ENCODE measurements around the gene CELF1. TPM values are rescaled to one million over a fixed set of nuclear protein-coding genes. Genes with fewer than 3 reads are reported as not detected.

CELF1 gene
- total RNA-seq, 1 donor from 2014 or later, result 125 TPM

DNA sequence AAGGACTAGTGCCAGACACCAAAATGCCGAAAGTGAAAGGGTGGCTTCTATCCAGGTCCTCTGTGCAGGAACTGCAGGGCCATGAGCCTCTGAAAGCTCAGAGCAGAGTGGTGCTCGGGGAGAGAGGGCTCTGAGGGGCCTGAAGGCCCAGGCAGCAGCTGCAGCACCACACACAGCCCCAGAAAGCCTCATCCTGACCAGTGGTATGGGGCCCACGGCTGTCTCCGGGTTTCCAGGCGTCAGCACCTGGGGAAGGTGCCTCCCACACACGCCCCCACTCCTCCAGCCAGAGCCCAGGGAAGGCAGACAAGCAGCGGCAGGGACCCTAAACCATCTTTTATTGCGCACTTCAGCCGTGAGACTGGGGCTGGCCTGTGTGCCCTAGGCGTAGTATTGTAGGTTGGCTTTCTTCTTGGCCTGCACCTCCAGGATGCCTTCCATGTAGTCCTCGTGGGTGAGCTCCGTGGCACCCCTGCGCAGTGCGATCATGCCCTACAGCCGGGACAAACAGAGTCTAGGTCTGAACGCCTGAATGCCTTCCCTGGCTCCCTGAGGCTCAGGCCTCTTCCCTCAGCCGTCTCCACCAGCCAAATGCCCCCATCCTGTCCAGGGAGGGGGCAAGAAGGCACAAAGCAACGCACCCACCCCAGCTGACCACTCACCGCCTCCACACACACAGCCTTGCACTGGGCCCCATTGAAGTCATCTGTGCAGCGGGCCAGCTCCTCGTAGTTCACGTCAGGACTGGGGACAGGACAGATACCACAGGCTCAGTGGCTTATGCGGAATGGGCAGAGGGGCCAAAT is 134.3 kb downstream of the CELF1 start:
- H3K27ac Mint-ChIP-seq, result no peak overlapping the region
- no peak for TF ChIP-seq CTCF (conservative IDR thresholded peaks at IDR 0.05)
- H3K9me3 Mint-ChIP-seq, result no peaks in the 10 kb centered on the region
- no peak overlapping the region for H3K4me3 Mint-ChIP-seq
- no peak for DNase-seq (ENCODE audit: extremely low spot score, unreplicated experiment)
- no peaks in the 10 kb centered on the region for H3K27me3 Mint-ChIP-seq
- no peaks in the 10 kb centered on the region for H3K4me1 Mint-ChIP-seq (ENCODE audit: unreplicated experiment)
- peaks cover 16% of the 10 kb centered on the region for H3K36me3 Mint-ChIP-seq

GRCh38 chr11:47417712-47418111 is 135.2 kb downstream of the CELF1 start:
- no peaks in the 10 kb centered on the region for H3K27me3 Mint-ChIP-seq
- H3K4me3 Mint-ChIP-seq, result no peak overlapping the region
- H3K4me1 Mint-ChIP-seq (ENCODE audit: unreplicated experiment), result no peaks in the 10 kb centered on the region
- peaks cover 16% of the 10 kb centered on the region for H3K36me3 Mint-ChIP-seq
- no peaks in the 10 kb centered on the region for H3K9me3 Mint-ChIP-seq
- DNase-seq (ENCODE audit: extremely low spot score, unreplicated experiment), result no peak
- no peak overlapping the region for H3K27ac Mint-ChIP-seq
- no peak for TF ChIP-seq CTCF (conservative IDR thresholded peaks at IDR 0.05)

DNA sequence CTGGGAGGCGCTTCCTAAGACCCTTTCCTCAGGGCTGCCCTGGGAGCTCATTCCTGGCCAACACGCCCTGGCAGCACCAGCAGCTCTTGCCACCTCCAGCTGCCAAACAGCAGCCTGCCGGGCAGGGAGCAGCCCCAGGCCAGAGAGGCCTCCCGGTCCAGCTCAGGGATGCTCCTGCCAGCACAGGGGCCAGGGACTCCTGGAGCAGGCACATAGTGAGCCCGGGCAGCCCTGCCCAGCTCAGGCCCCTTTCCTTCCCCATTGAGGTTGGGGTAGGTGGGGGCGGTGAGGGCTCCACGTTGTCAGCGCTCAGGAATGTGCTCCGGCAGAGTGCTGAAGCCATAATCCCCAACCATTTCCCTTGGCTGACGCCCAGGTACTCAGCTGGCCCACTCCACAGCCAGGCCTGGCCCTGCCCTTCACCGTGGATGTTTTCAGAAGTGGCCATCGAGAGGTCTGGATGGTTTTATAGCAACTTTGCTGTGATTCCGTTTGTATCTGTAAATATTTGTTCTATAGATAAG is 136.9 kb downstream of the CELF1 start:
- DNase-seq (ENCODE audit: extremely low spot score, unreplicated experiment), result no peak

More for the DNA sequence above, 136.9 kb downstream of the CELF1 start:
- Mint-ChIP-seq H3K4me3 (no peak overlapping the region), H3K27me3 (no peaks in the 10 kb centered on the region), H3K9me3 (no peaks in the 10 kb centered on the region), H3K4me1 (ENCODE audit: unreplicated experiment) (no peaks in the 10 kb centered on the region), H3K36me3 (peaks cover 16% of the 10 kb centered on the region), H3K27ac (no peak overlapping the region)
- no peak for TF ChIP-seq CTCF (conservative IDR thresholded peaks at IDR 0.05)

Other genes starting within 250 kb of the CELF1 start
- 0.40 and 1.8 TPM in 2 replicates for gene MYBPC3, start 200.4 kb downstream of the CELF1 start, total RNA-seq (ENCODE audit: low replicate concordance)
- not detected in 2 replicates for gene SPI1, start 174.6 kb downstream of the CELF1 start, total RNA-seq (ENCODE audit: low replicate concordance)
- 28.7 and 44.8 TPM in 2 replicates for gene SLC39A13, start 144.5 kb downstream of the CELF1 start, total RNA-seq (ENCODE audit: low replicate concordance)
- gene PSMC3, start 126.7 kb downstream of the CELF1 start, total RNA-seq (ENCODE audit: low replicate concordance), result 104 and 141 TPM in 2 replicates
- 0.19 and 0.39 TPM in 2 replicates for gene RAPSN, start 104.0 kb downstream of the CELF1 start, total RNA-seq (ENCODE audit: low replicate concordance)
- 43.6 and 58.4 TPM in 2 replicates for gene PTPMT1, start 12.5 kb upstream of the CELF1 start, total RNA-seq (ENCODE audit: low replicate concordance)
- 14.5 and 18.0 TPM in 2 replicates for gene KBTBD4, start 25.8 kb upstream of the CELF1 start, total RNA-seq (ENCODE audit: low replicate concordance)
- gene NDUFS3, start 25.9 kb upstream of the CELF1 start, total RNA-seq (ENCODE audit: low replicate concordance), result 150 and 161 TPM in 2 replicates
- 0.43 TPM in 1 of 2 replicates, not detected in the other for gene FAM180B, start 33.5 kb upstream of the CELF1 start, total RNA-seq (ENCODE audit: low replicate concordance)
- gene C1QTNF4, start 41.3 kb upstream of the CELF1 start, total RNA-seq (ENCODE audit: low replicate concordance), result 0.43 and 11.7 TPM in 2 replicates
- gene MTCH2, start 89.4 kb upstream of the CELF1 start, total RNA-seq (ENCODE audit: low replicate concordance), result 96.1 and 134 TPM in 2 replicates
- gene AGBL2, start 162.2 kb upstream of the CELF1 start, total RNA-seq (ENCODE audit: low replicate concordance), result 5.8 and 5.9 TPM in 2 replicates
- 93.4 and 120 TPM in 2 replicates for gene FNBP4, start 214.2 kb upstream of the CELF1 start, total RNA-seq (ENCODE audit: low replicate concordance)